HG03045 (cell line): Measurements from ENCODE around the gene PREX1.
"Not testable (repeated sequence)": the region's sequence is repeated elsewhere in the genome, so short reads cannot be mapped to it uniquely, and the experiment has no call there.

ENCODE experiments used
- ATAC-seq: cut with Tn5 transposase; IDR thresholded peaks from one replicate; pipeline ENCODE4 v1.9.1; 2021; ENCODE audit warnings: mild to moderate bottlenecking, moderate library complexity; ENCODE audit not compliant: unreplicated experiment

The PREX1 gene

GRCh38 chr20:48812600-48813445, 15.0 kb downstream of the PREX1 start:
- no peak for ATAC-seq

- not testable (repeated sequence) for ATAC-seq
Observed at GRCh38 chr20:48812114-48812513, 15.7 kb downstream of the PREX1 start.

GRCh38 chr20:48809673-48810072, 18.1 kb downstream of the PREX1 start:
- ATAC-seq, result no peak

GRCh38 chr20:48808382-48809034, 19.3 kb downstream of the PREX1 start:
- ATAC-seq, result no peak

GRCh38 chr20:48807586-48808381, 20.0 kb downstream of the PREX1 start:
- ATAC-seq, result no peak

GRCh38 chr20:48807051-48807450, 20.7 kb downstream of the PREX1 start:
- no peak for ATAC-seq

GRCh38 chr20:48805716-48806115, 22.1 kb downstream of the PREX1 start:
- no peak for ATAC-seq

GRCh38 chr20:48805286-48805685, 22.5 kb downstream of the PREX1 start:
- no peak for ATAC-seq

- ATAC-seq, result no peak
Observed at GRCh38 chr20:48804300-48804980, 23.4 kb downstream of the PREX1 start.

GRCh38 chr20:48803176-48804053, 24.4 kb downstream of the PREX1 start:
- no peak for ATAC-seq

- no peak for ATAC-seq
Observed at GRCh38 chr20:48802647-48803046, 25.2 kb downstream of the PREX1 start.

- no peak for ATAC-seq
Observed at GRCh38 chr20:48802216-48802615, 25.6 kb downstream of the PREX1 start.

- ATAC-seq, result no peak
Observed at GRCh38 chr20:48801197-48801596, 26.6 kb downstream of the PREX1 start.

- ATAC-seq, result no peak
Observed at GRCh38 chr20:48800177-48800576, 27.6 kb downstream of the PREX1 start.

GRCh38 chr20:48799328-48800105, 28.3 kb downstream of the PREX1 start:
- ATAC-seq, result no peak

GRCh38 chr20:48797850-48798747, 29.7 kb downstream of the PREX1 start:
- ATAC-seq, result no peak

- no peak for ATAC-seq
Observed at GRCh38 chr20:48797275-48797825, 30.4 kb downstream of the PREX1 start.

- no peak for ATAC-seq
Observed at GRCh38 chr20:48795732-48796131, 32.1 kb downstream of the PREX1 start.
